SH-SY5Y (cell line): ENCODE data around the gene SND1.

Experiments
- GATA2 ChIP-seq: IDR thresholded peaks from 2 replicates; pipeline ENCODE4 v1.6.1; 2011; ENCODE audit warnings: mild to moderate bottlenecking, low read depth, low read length
- GATA3 ChIP-seq: IDR thresholded peaks from 2 replicates; pipeline ENCODE4 v1.6.1; 2011; ENCODE audit warnings: low read depth, mild to moderate bottlenecking, low read length, moderate library complexity

The SND1 gene

DNA sequence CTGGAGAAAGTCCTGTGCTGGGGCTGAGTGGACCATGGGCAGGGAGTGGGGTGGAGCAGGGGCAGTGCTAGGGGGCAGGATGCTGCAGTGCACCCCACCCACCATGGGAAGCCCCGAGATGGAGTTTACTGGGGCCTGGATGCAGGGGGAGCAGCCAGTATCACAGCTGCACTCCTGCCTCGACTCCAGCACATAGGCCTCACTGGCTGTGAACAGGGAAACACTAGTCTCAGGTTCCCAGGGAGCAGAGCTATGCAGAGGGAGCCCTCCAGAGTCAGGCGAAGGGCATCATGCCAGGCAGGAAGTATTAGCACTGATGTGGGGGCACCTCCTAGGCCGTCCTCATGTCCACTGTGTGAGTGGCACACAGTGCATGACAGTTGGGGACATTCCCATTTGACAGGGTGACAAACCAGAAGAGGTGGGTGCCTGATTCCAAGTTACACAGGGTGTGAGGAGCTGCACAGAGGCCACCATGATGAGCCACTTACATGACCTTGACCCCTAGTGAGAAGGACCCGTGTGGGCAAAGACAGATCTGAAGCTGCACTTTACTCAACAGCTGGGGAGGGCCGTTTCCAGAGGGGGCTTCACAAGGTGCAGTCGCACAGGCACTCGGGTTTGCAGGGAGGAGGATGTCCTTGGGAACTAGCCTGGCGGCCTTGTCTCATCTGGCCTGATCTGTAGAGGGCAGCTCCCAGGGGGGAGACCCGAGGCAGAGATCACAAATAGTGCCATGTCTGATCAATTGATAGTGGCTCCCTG is 449.1 kb downstream of the SND1 start:
- no peak for TF ChIP-seq GATA2
- TF ChIP-seq GATA3, result no peak

- TF ChIP-seq GATA3, result no peak
- TF ChIP-seq GATA2, result no peak
Observed at GRCh38 chr7:128102490-128103291, 450.7 kb downstream of the SND1 start.

- TF ChIP-seq GATA3, result no peak
- no peak for TF ChIP-seq GATA2
Observed at GRCh38 chr7:128103498-128104107, 451.6 kb downstream of the SND1 start.

GRCh38 chr7:128104108-128104742 is 452.2 kb downstream of the SND1 start:
- TF ChIP-seq GATA2, result no peak
- TF ChIP-seq GATA3, result no peak

DNA sequence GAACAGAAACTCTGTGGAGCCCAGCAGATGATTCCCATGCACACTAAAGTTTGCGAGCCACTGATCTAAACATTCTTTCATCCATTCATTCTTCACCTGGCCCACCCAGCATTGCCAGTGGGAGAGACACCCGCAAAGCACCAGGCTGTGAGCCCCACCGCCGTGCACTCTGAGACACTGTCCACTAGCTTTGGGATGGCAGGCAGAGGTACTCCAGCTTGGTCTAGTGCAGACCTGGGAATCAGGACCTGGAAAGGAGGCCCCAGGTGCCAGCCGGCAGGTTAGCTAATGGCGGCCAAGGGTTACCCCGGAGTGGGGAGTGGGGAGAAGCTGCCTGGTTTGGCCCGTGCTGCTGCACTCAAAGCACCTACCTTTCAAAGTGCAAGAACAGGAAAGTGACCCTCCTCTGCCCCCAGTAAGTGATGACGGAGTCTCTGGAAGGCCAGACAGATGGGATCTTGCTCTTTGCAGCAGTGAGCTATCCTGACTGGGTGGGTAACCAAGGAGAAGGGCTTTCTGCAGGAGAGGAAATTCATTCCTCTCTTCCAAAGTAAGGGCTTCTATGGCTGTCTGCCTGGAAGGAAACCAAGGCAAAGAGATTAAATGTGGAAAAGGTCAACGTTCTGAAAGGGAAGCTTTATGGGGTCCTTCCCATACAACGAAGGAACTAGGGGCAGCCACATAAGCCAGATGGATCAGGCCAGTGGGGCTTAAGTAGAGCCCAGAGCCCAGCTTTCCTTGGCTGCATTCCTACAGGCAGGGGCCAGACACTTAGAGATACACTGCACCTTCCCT is 453.4 kb downstream of the SND1 start:
- TF ChIP-seq GATA3 (no peak), GATA2 (no peak)

GRCh38 chr7:128106821-128107220 is 454.8 kb downstream of the SND1 start:
- TF ChIP-seq GATA2, result no peak
- TF ChIP-seq GATA3, result no peak

DNA sequence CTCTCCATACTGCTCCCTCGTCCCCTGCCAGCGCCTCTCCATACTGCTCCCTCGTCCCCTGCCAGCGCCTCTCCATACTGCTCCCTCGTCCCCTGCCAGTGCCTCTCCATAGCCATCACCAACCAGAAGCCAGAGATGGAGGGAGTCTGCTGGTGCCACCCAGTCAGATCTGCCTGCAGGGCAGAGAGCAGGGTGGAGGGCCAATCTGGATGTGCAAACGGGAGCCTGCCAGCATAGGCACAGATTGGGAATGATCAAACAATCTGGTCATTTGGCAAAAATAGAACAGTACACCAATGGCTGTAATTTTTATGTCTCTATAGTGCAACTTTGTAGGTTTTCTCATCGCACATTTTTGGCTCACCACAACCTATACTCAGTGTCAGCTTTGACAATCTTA is 456.1 kb downstream of the SND1 start:
- TF ChIP-seq GATA2 (no peak), GATA3 (no peak)

DNA sequence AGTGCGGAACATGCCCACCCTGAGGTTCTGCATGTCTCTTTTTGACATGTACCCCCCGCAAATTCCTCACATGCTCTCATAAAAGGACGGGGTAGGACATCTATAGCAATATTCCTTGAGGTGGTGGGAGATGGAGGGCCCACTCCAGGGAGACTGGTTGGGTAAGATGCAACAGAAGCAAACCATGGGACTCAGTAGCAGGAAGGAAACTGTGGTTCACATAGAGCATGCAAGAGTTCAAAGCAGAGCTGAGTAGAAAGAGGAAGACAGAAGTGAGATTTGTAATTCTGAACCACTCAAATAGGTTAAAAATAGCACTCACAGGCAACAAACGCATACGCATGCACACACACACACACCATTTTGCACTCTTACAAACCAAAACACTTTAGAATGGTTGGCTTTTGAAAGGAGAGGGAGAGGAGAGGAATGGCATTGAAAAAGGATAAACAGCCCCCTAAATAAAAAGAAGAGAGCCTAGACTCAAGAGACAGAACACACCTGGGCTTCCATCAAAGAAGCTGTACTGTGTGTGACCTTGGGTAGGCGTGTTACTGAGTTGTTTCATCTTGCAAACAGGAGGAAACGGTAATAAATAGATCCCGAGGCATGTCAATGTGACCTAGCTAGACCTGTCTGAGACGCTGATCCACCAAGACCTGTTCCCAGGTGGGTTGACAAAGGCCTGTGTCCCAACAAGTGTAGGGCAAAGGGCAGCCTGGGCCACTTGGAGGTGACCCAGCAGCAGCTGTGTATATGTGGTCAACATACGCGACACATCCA is 456.8 kb downstream of the SND1 start:
- TF ChIP-seq GATA2 (no peak), GATA3 (no peak)

DNA sequence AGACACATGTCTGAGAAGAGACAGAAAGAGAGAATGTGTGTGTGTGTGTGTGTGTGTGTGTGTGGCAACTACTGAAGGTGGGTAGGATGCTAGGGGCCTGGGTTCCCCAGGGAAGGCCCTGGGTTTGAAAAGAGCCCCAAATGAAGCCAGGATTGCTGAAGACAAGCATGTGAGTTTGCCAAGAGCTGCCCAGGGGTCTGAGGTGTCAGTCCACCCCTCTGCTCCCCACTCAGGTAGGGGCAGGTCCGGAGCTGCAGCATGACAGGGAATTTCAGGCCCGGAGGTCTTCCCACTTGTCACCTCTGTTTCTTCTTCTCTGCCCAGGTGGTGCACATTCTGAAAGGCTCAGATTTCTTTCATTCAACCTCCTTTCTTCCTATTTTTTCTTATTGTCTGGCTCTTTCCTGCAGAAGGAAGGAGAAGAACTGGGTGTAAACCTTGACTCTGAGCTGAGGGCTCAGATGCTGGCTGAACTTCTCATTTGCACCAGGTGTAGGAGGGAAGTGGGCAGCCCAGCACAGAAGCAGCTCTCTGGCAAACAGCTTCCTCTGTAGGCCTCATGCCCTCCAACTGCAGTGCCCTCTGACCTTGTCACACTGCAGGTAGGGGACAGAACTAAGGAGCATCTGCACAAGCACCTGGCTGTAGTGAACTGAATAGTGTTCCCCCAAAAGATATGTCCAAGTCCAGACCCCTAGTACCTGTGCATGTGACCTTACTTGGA is 458.8 kb downstream of the SND1 start:
- TF ChIP-seq GATA3, result no peak
- no peak for TF ChIP-seq GATA2

DNA sequence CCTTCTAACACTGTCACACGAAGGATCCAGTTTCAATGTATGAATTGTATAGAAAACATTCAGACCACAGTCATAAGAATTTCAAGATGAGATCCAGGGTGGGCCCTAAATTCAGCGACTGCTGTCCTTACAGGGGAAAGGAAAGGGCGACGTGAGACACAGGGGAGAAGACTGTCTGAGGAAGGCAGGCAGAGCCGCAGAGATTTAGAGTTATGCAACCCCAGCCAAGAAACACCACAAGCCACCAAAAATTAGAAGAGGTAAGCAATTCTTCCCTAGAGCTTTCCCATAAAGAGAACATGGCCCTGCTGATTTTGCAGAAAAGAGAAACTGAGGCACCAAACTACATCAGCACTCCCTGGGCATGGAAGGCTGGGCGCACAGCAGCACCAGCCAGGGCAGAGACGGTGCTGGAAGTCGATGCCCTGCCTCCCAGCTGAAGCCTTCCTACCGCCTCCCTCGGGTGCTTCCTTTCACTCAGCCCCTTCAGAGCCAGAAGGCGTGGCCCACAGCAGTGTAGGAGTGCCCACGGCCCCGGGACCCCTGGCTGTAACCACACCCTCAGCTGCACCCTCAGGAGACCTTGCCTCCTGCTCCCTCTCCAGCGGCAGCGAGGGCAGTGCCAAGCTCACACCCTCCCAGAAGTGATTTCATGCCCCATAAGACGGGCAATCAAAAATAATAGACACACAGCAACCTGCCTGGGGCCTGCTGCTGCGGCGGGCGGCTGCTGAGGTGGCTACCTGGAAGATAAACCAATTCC is 460.2 kb downstream of the SND1 start:
- no peak for TF ChIP-seq GATA3
- no peak for TF ChIP-seq GATA2

- TF ChIP-seq GATA2 (no peak), GATA3 (no peak)
Observed at GRCh38 chr7:128112781-128113221, 460.8 kb downstream of the SND1 start.
